GM12874 (cell line): ENCODE data around the gene ARHGEF2.
A peak's percentile ranks its signal among the peaks of the same experiment; 100 is the strongest.

Experiments
- TF ChIP-seq, protein P1 (sequence below): IDR thresholded peaks from 2 replicates; pipeline ENCODE4 v1.5.1; 2011; ENCODE audit warnings: low read depth, mild to moderate bottlenecking, control low read depth, low read length, moderate library complexity; ENCODE audit not compliant: insufficient read depth

The ARHGEF2 gene

GRCh38 chr1:155978325-155978972, at the start of gene ARHGEF2:
Gene ARHGEF2 (minus strand): TSS chr1:155978547. CDS start chr1:155978427, 120 bp downstream.
- TF ChIP-seq, protein P1, sequence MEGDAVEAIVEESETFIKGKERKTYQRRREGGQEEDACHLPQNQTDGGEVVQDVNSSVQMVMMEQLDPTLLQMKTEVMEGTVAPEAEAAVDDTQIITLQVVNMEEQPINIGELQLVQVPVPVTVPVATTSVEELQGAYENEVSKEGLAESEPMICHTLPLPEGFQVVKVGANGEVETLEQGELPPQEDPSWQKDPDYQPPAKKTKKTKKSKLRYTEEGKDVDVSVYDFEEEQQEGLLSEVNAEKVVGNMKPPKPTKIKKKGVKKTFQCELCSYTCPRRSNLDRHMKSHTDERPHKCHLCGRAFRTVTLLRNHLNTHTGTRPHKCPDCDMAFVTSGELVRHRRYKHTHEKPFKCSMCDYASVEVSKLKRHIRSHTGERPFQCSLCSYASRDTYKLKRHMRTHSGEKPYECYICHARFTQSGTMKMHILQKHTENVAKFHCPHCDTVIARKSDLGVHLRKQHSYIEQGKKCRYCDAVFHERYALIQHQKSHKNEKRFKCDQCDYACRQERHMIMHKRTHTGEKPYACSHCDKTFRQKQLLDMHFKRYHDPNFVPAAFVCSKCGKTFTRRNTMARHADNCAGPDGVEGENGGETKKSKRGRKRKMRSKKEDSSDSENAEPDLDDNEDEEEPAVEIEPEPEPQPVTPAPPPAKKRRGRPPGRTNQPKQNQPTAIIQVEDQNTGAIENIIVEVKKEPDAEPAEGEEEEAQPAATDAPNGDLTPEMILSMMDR: peak; percentile 63

- TF ChIP-seq, protein P1: no peak
Measured at GRCh38 chr1:156026588-156026987, 48.2 kb upstream of the ARHGEF2 start.

GRCh38 chr1:156025876-156026275, 47.5 kb upstream of the ARHGEF2 start:
- TF ChIP-seq, protein P1: peak; percentile 84

DNA sequence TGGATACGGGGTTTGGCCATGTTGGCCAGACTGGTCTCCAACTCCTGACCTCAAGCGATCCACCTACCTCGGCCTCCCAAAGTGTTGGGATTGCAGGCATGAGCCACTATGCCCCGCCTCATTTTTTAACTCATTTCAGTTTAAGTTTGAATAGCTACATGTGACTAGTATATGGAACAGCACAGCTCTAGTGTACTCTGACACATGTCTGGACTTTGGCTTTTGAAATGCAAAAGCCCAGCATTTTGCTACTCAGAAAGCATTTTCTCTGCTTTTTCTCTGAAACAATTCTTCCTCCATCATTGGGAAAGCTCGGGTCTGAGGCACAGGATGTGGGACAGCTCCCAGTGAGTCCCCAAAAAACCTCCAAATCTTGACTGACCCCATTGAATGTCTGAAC, 46.5 kb upstream of the ARHGEF2 start:
- TF ChIP-seq, protein P1: no peak

GRCh38 chr1:156021954-156022353, 43.6 kb upstream of the ARHGEF2 start:
- TF ChIP-seq, protein P1: no peak

DNA sequence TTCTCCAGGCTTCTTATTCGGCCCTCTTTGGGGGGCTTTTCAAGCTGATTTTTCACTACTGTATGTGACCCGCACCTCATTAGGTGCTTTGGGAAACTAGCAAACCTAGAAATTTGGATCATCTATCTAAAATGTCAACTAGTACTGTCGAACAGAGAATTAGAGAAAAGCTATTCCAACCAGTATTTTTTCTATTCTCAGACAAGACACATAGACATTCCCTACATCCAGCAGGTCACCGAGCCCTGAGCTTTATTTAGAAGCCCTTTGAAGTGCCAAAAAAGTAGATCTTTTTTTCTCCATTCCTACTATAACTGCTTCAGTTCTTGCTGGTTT, 42.7 kb upstream of the ARHGEF2 start:
- TF ChIP-seq, protein P1: no peak

- TF ChIP-seq, protein P1: no peak
Measured at GRCh38 chr1:156020293-156021092, 42.1 kb upstream of the ARHGEF2 start, which contains the start of gene SSR2. Gene SSR2 (minus strand): TSS chr1:156020951. CDS start chr1:156020167, 784 bp downstream.
